Gastroesophageal sphincter (tissue), 4 donors: ENCODE measurements around the gene EDNRB. TPM values are rescaled to one million over a fixed set of nuclear protein-coding genes. Genes with fewer than 3 reads are reported as not detected.
A peak's percentile ranks its signal among the peaks of the same experiment; 100 is the strongest.

Experiments
- ATAC-seq: fragments of 150-250 bp; one replicate; pipeline ENCODE4 v1.9.1; 2016; ENCODE audit warnings: mild to moderate bottlenecking, moderate library complexity
- H3K27ac ChIP-seq, 4 donors: fragments of 200-600 bp; sonication (generic) in 3 of 4; 1 replicate in 3 of 4; 2 replicates in 1 of 4; pipeline ENCODE4 v1.5.1; 2016 to 2019
- H3K27me3 ChIP-seq: fragments of 200-600 bp; sonication (generic); one replicate; pipeline ENCODE4 v1.5.1; 2019
- H3K36me3 ChIP-seq, 2 donors: fragments of 200-600 bp; sonication (generic); one replicate each; pipeline ENCODE4 v1.5.1; 2019; ENCODE audit warnings: control low read depth in 1 of 2
- H3K4me1 ChIP-seq, 3 donors: fragments of 200-600 bp; sonication (generic); 1 replicate in 2 of 3; 2 replicates in 1 of 3; pipeline ENCODE4 v1.5.1; 2016 to 2019; ENCODE audit warnings: control low read depth in 2 of 3
- H3K4me3 ChIP-seq, 2 donors: fragments of 200-600 bp; sonication (generic); one replicate each; pipeline ENCODE4 v1.5.1; 2019; ENCODE audit warnings: mild to moderate bottlenecking in 1 of 2, moderate library complexity in 1 of 2
- H3K9me3 ChIP-seq, 3 donors: fragments of 200-600 bp; sonication (generic); one replicate each; pipeline ENCODE4 v1.5.1; 2017 to 2019; ENCODE audit warnings: control low read depth in 2 of 3
- EP300 ChIP-seq: sonication (generic); formaldehyde crosslinking; IDR thresholded peaks from one replicate; pipeline ENCODE4 v1.6.1; 2017; ENCODE audit warnings: antibody characterized with exemption, mild to moderate bottlenecking
- POLR2A ChIP-seq, 2 donors: fragments of 450-650 bp; IDR thresholded peaks; one replicate each; pipeline ENCODE4 v1.6.1; 2017; ENCODE audit warnings: antibody characterized with exemption in 2 of 2, mild to moderate bottlenecking in 2 of 2, moderate library complexity in 1 of 2
- POLR2AphosphoS5 ChIP-seq: sonication (generic); formaldehyde crosslinking; IDR thresholded peaks from one replicate; pipeline ENCODE4 v1.6.1; 2017; ENCODE audit warnings: antibody characterized with exemption
- WGBS, 2 donors: methylation state at CpG; one replicate each; pipeline ENCODE4 v1.1.5; 2018; ENCODE audit warnings: low coverage in 1 of 2; 5-methylcytosine and 5-hydroxymethylcytosine counted together
- total RNA-seq, 4 donors: library from RNA; depleted of rRNA; stranded (reverse); fragments of >200 nt; gene quantifications; one replicate each; pipeline ENCODE4 v1.1.0, GENCODE V29; 2016
- TF ChIP-seq, protein P1 (sequence below), 4 experiments: fragments of 200-600 bp in 2 of 4; fragments of 450-650 bp in 2 of 4; sonication (generic) in 1 of 4; IDR thresholded peaks; one replicate each; pipeline ENCODE4 v1.5.1; 2017 to 2019; ENCODE audit warnings: antibody characterized with exemption in 4 of 4, mild to moderate bottlenecking in 2 of 4, moderate library complexity in 2 of 4

The EDNRB gene
- total RNA-seq, 4 donors from 2014 or later = 9.0 to 52.7 (median 37.8) TPM

DNA sequence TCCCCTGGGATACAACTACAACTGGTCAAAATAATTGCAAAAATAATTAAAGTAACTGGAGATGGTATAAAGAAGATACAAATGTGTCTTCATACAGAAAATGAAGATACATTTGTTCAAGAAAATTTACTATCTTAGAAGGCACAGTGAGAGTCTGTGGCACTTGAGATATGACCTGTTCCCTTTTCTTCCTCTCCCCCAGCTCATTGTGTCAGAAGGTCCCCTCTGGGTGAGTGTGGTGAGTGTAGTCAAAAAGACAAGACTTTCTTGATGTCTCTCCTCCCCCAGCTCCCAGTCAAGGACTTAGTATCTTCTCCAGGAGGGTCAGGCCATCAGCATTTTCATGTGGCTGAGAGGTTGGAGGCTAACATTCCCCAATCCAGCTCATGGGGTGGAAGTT, 51.7 kb downstream of the EDNRB start:
- H3K27ac ChIP-seq = no peak overlapping the region
- peaks cover 0 to 6% (median 0%) of the 10 kb centered on the region in 3 donors for H3K9me3 ChIP-seq
- H3K36me3 ChIP-seq = no peaks in the 10 kb centered on the region
- TF ChIP-seq POLR2AphosphoS5 (no peak), POLR2A (IDR thresholded peaks at IDR 0.05) (no peak), EP300 (no peak)
- TF ChIP-seq, protein P1, sequence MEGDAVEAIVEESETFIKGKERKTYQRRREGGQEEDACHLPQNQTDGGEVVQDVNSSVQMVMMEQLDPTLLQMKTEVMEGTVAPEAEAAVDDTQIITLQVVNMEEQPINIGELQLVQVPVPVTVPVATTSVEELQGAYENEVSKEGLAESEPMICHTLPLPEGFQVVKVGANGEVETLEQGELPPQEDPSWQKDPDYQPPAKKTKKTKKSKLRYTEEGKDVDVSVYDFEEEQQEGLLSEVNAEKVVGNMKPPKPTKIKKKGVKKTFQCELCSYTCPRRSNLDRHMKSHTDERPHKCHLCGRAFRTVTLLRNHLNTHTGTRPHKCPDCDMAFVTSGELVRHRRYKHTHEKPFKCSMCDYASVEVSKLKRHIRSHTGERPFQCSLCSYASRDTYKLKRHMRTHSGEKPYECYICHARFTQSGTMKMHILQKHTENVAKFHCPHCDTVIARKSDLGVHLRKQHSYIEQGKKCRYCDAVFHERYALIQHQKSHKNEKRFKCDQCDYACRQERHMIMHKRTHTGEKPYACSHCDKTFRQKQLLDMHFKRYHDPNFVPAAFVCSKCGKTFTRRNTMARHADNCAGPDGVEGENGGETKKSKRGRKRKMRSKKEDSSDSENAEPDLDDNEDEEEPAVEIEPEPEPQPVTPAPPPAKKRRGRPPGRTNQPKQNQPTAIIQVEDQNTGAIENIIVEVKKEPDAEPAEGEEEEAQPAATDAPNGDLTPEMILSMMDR (IDR thresholded peaks at IDR 0.05) = no peak
- no peak for ATAC-seq
- no peaks in the 10 kb centered on the region for H3K27me3 ChIP-seq
- H3K4me1 ChIP-seq = no peaks in the 10 kb centered on the region
- no peak overlapping the region for H3K4me3 ChIP-seq

DNA sequence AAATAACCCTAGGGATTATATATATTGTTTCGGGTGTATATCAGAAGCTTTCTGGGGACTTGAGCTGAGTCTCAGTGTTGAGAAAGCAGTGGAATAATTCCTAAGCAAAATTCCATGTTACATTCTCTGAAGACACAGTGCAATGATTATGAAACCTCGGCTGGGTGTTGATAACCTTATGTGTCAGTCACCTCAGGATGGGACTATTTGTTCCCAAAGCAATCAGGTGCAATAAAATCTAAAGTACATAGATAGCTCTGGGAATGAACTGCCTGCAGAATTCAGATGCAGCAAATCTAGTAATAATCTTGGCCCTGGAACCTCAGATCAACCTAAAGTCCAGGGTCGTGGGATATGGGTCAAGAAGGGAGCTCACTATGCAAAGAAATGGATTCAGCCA, 53.0 kb downstream of the EDNRB start:
- WGBS, 2 donors = 81 to 93% methylated on average over 3 of the region's 3 CpGs
- no peak for TF ChIP-seq EP300
- TF ChIP-seq POLR2A (IDR thresholded peaks at IDR 0.05) = no peak
- TF ChIP-seq POLR2AphosphoS5 = no peak
- TF ChIP-seq, protein P1 (IDR thresholded peaks at IDR 0.05) = no peak
- ATAC-seq = peak; percentile 43
- H3K9me3 ChIP-seq = peaks cover 0 to 6% (median 0%) of the 10 kb centered on the region in 3 donors
- no peaks in the 10 kb centered on the region for H3K27me3 ChIP-seq
- H3K27ac ChIP-seq = no peak overlapping the region
- peaks cover 0 to 5% (median 0%) of the 10 kb centered on the region in 3 donors for H3K4me1 ChIP-seq
- H3K36me3 ChIP-seq = no peaks in the 10 kb centered on the region
- no peak overlapping the region for H3K4me3 ChIP-seq

DNA sequence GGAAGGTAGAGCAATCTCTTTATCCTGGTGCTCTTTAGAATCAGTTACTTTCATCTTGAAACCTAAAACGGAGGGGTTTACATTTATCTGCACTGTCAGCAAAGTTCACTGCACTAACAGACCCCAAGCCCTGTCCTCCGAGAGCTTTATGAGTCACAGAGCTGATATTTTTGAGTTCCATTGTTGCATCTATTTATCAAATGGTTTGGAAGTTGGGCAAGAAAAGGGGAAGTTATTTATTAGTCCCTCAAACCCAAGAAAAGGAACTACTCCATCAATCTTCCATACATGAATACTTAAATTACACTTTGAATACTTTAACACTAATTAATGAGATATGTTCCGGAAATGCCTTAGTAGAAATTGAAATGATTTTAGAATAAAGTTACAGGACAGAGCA, 55.5 kb downstream of the EDNRB start:
- 49 to 65% methylated on average over 3 of the region's 3 CpGs for WGBS, 2 donors
- ATAC-seq = no peak
- peaks cover 0 to 5% (median 0%) of the 10 kb centered on the region in 3 donors for H3K4me1 ChIP-seq
- H3K9me3 ChIP-seq = peaks cover 0 to under 1% (median 0%) of the 10 kb centered on the region in 3 donors
- no peak overlapping the region for H3K4me3 ChIP-seq
- no peaks in the 10 kb centered on the region for H3K36me3 ChIP-seq
- no peaks in the 10 kb centered on the region for H3K27me3 ChIP-seq
- no peak overlapping the region for H3K27ac ChIP-seq
- no peak for TF ChIP-seq POLR2A (IDR thresholded peaks at IDR 0.05)
- TF ChIP-seq, protein P1 (IDR thresholded peaks at IDR 0.05) = no peak
- no peak for TF ChIP-seq EP300
- no peak for TF ChIP-seq POLR2AphosphoS5

DNA sequence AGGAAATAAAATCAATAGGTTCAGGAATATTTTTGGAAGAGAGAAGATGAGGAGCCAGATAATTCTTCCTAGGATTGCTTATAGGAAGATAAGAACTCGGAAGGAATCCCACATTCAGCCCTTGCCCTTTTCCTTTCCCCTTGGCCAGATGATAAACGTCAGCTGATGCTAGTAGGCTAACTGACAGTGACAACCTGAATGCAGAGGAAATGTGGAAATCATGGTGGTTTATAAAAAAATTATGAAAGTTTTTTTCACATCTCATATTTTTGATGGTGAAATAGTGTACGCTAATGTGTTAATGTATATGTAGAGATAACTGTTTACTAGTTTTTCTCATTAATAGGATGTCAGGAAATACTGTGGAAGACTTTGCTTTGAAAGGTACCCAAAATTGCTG, 56.9 kb downstream of the EDNRB start:
- H3K4me3 ChIP-seq = no peak overlapping the region
- H3K27me3 ChIP-seq = no peaks in the 10 kb centered on the region
- WGBS, 2 donors = 78 to 92% methylated on average over 3 of the region's 3 CpGs
- no peaks in the 10 kb centered on the region for H3K9me3 ChIP-seq
- no peak overlapping the region for H3K27ac ChIP-seq
- no peak for ATAC-seq
- H3K36me3 ChIP-seq = no peaks in the 10 kb centered on the region
- TF ChIP-seq POLR2AphosphoS5 (no peak), POLR2A (IDR thresholded peaks at IDR 0.05) (no peak), EP300 (no peak)
- TF ChIP-seq, protein P1 (IDR thresholded peaks at IDR 0.05) = no peak
- peaks cover 0 to 5% (median 0%) of the 10 kb centered on the region in 3 donors for H3K4me1 ChIP-seq

DNA sequence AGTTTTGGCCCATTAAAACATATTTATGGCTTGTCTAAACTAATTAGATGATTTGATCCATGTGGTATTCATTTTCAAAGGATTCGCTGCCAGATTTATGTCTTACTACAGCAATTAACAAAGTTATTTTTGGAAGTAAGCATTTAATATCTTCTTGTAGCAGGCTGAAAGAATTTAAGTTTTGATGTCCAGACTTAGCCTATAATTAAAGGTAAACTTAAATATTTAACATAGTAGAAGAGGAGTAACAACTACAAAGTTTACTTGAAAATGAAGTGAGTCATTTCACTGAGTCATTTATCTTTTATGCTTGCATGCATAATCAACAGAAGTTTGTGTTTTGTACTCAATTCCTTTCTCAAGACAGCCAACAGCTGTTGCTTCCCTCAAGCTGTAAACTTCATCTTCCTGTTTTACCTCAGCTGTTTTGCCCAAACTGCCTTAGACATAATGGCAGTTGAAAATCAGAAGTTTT, 58.1 kb downstream of the EDNRB start:
- Histone ChIP-seq H3K36me3 (no peaks in the 10 kb centered on the region), H3K27ac (peak overlapping the region in 2 of 4 donors; percentile 41 to 55), H3K9me3 (no peaks in the 10 kb centered on the region), H3K4me1 (peaks cover 0 to 5% (median 0%) of the 10 kb centered on the region in 3 donors), H3K27me3 (no peaks in the 10 kb centered on the region), H3K4me3 (no peak overlapping the region)
- whole genome bisulfite sequencing, 2 donors = 20 to 29% methylated on average over 1 of the region's 1 CpG
- TF ChIP-seq POLR2AphosphoS5 (peak; percentile 31), POLR2A (IDR thresholded peaks at IDR 0.05) (no peak)
- no peak for ATAC-seq
